H54 (cell line): ENCODE results near the gene CHIC2.
"Not testable (repeated sequence)": the region's sequence is repeated elsewhere in the genome, so short reads cannot be mapped to it uniquely, and the experiment has no call there.

Experiments used
- DNase-seq: peaks from one replicate; pipeline ENCODE4 v3.0.0; 2011; ENCODE audit warnings: low spot score, mixed read lengths; ENCODE audit not compliant: insufficient read length
- FAIRE-seq: peaks from 3 replicates; lab custom pipeline; 2011; peaks lifted over from hg19 to GRCh38; lab: Jason Lieb, UNC
- POLR2A ChIP-seq: IDR thresholded peaks from 2 replicates; pipeline ENCODE4 v1.6.1; 2011; ENCODE audit warnings: low read depth, mild to moderate bottlenecking, low read length

The CHIC2 gene

GRCh38 chr4:54058171-54058570 lies 6.2 kb downstream of the CHIC2 start:
- FAIRE-seq, result no peak
- no peak for DNase-seq
- TF ChIP-seq POLR2A, result no peak

DNA sequence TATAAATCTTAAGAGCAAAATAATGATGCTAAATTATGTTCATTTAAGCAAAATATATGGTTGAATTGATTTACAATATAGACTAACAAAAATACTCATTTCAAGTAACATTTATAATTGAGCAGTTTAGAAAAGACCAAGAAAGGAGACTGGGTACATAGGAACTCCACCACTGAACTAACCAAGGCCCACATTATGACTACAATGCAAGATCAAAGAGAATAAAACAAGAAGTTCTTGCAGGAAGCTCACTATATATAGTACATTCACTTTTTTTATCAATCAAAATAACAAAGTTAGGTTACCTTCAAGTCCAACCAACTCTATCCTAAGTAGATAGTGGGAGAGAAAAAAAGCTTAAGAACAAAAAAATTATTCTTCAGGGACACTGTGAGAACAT lies 8.0 kb downstream of the CHIC2 start:
- FAIRE-seq (no peak), DNase-seq (no peak)
- no peak for TF ChIP-seq POLR2A

- FAIRE-seq, result no peak
- no peak for TF ChIP-seq POLR2A
- DNase-seq, result no peak
Observed at GRCh38 chr4:54055494-54055893, 8.9 kb downstream of the CHIC2 start.

DNA sequence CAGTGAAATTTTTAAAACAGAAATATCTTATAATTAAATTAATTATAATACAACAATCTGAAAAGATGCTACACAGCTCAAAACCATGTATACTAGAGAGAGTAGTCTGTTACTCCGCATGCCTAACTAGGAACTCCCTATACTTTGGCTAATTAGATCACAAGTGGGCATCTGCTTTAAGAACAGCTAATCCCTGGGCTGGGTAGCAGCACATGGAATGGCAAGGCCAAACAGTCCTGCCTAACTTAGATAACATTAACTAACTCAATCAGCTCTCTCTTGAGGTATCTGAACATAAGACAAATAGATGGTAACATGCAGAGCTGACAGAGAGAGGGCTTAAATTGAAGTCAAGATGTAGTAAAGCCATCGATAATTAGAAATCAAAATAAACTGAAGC lies 9.9 kb downstream of the CHIC2 start:
- no peak for TF ChIP-seq POLR2A
- DNase-seq (no peak), FAIRE-seq (no peak)

DNA sequence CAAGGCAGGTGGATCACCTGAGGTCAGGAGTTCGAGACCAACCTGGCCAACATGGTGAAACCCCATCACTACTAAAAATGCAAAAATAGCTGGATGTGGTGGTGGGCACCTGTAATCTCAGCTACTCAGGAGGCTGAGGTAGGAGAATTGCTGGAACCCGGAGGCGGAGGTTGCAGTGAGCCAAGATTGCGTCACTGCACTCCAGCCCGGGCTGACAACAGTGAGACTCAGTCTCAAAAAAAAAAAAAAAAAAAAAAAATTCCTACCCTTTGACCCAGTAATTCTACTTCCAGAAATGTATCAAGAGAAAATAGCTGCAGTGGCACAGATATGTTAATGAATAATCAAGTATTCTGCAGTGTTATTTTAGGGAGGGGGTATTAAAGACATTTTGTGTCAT lies 11.1 kb downstream of the CHIC2 start:
- not testable (repeated sequence) for FAIRE-seq, DNase-seq

GRCh38 chr4:54050214-54050904 lies 14.0 kb downstream of the CHIC2 start:
- TF ChIP-seq POLR2A, result no peak
- DNase-seq, result no peak
- FAIRE-seq, result peak; percentile 89

- not testable (repeated sequence) for DNase-seq, FAIRE-seq
Observed at GRCh38 chr4:54043630-54044029, 20.8 kb downstream of the CHIC2 start.

- FAIRE-seq (no peak), DNase-seq (no peak)
- TF ChIP-seq POLR2A, result no peak
Observed at GRCh38 chr4:54041933-54042332, 22.5 kb downstream of the CHIC2 start.

DNA sequence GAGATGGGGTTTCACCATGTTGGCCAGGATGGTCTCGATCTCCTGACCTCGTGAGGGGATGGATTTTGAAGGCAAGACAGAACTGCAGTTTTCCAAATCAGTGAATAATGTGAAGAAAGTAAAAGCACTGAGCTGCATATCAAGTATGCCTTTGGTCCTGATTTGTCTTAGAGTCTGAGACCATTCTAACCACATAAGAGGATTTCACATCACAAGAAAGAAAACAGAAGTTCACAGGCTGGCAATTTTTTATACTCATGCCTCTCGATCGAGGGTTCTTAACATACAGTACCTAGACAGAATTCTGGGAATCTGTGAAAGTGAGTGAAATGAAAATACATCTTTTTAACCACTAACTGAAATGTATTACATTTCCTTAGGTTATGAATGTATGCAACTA lies 23.3 kb downstream of the CHIC2 start:
- FAIRE-seq (no peak), DNase-seq (no peak)
- TF ChIP-seq POLR2A, result no peak

DNA sequence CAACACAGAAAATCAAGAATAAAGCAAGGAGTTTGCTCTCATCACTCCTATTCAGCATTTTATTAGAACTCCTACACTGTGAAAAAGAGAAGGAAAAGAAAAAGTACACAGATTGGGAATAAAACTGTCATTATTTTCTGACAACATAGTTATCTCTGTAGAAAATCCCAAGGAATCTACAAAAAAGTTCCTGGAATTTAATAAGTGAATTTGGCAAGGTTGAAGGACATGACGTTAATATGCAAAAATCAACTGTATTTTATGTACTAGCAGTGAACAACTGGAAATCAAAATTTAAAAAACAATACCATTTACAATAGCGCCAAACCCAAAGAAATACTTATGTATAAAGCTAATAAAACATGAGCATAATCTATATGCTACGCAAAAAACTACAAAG lies 26.3 kb downstream of the CHIC2 start:
- no peak for DNase-seq
- no peak for FAIRE-seq
- no peak for TF ChIP-seq POLR2A

GRCh38 chr4:54036184-54036583 lies 28.2 kb downstream of the CHIC2 start:
- no peak for TF ChIP-seq POLR2A
- DNase-seq (no peak), FAIRE-seq (no peak)

- TF ChIP-seq POLR2A, result no peak
- no peak for FAIRE-seq
- no peak for DNase-seq
Observed at GRCh38 chr4:54032558-54033135, 31.8 kb downstream of the CHIC2 start.

DNA sequence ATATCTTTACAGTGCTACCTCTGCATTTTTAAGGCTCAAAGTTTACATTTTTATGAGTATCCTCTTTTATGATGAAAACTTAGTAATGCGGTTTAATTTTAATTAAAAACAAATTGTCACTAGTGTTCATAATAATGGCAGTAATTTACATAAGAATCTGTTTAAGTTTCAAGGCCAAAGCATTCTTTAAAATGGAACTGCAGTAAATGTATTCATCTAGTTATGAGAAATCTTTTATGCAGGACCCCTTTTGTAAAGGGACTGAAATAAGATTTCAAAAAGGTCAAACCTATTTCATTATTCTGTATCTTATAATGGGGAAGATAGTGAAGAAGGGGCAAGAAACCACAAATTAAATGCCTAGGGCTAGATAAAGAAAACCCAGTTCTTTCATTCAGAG lies 37.1 kb downstream of the CHIC2 start:
- no peak for TF ChIP-seq POLR2A
- no peak for FAIRE-seq

DNA sequence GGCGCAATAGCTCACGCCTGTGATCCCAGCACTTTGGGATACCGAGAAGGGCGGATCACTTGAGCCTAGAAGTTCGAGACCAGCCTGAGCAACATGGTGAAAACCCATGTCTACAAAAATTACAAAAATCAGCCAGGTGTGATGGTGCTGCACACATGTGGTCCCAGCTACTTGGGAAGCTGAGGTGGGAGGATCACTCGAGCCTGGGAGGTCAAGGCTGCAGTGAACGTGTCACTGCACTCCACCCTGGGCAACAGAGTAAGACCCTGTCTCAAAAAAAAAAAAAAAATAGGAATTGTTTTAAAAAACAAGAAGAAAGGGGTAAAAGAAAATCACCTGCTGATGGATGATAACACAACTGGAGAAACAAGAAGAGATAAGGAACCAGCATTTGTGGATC lies 38.8 kb downstream of the CHIC2 start:
- no peak for DNase-seq
- no peak for TF ChIP-seq POLR2A
- no peak for FAIRE-seq

More for the DNA sequence above, 37.1 kb downstream of the CHIC2 start:
- DNase-seq, result no peak

DNA sequence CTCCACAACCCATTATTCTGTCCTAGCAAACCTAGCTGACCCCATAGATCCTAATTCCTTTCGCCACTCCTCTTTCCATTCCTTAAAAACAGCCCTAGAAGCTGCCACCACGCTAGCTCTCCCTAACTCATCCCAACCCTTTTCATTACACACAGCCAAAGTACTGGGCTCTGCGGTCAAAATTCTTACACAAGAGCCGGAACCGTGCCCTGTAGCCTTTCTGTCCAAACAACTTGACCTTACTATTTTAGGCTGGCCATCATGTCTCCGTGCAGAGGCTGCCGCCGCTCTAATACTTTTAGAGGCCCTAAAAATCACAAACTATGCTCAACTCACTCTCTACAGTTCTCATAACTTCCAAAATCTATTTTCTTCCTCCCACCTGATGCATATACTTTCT lies 41.4 kb downstream of the CHIC2 start:
- not testable (repeated sequence) for DNase-seq, FAIRE-seq
